NCI-H128 (cell line): ENCODE measurements around the gene RNF150.

Experiments used
- DNase-seq: peaks from one replicate; lab custom pipeline; 2025; ENCODE audit not compliant: unreplicated experiment; lab: John Stamatoyannopoulos, UW

The RNF150 gene

GRCh38 chr4:140930011-140930410, 203.3 kb downstream of the RNF150 start:
- DNase-seq: no peak

- no peak for DNase-seq
Observed at GRCh38 chr4:140928880-140929279, 204.4 kb downstream of the RNF150 start.

- DNase-seq: no peak
Observed at GRCh38 chr4:140926672-140927071, 206.6 kb downstream of the RNF150 start.

- no peak for DNase-seq
Observed at GRCh38 chr4:140925417-140925816, 207.9 kb downstream of the RNF150 start.

GRCh38 chr4:140924761-140925392, 208.4 kb downstream of the RNF150 start:
- DNase-seq: no peak

- no peak for DNase-seq
Observed at GRCh38 chr4:140906993-140907962, 226.0 kb downstream of the RNF150 start.

- DNase-seq: no peak
Observed at GRCh38 chr4:140904904-140905303, 228.4 kb downstream of the RNF150 start.

GRCh38 chr4:140903522-140904475, 229.5 kb downstream of the RNF150 start:
- no peak for DNase-seq

GRCh38 chr4:140901736-140902336, 231.4 kb downstream of the RNF150 start:
- no peak for DNase-seq

- no peak for DNase-seq
Observed at GRCh38 chr4:140893939-140894338, 239.3 kb downstream of the RNF150 start.

GRCh38 chr4:140888054-140888453, 245.2 kb downstream of the RNF150 start:
- DNase-seq: no peak

- DNase-seq: no peak
Observed at GRCh38 chr4:140887467-140887866, 245.8 kb downstream of the RNF150 start.

GRCh38 chr4:140884431-140885058, 248.7 kb downstream of the RNF150 start:
- no peak for DNase-seq

GRCh38 chr4:140877781-140878180, 255.5 kb downstream of the RNF150 start:
- no peak for DNase-seq

GRCh38 chr4:140876615-140877364, 256.5 kb downstream of the RNF150 start:
- no peak for DNase-seq

- DNase-seq: no peak
Observed at GRCh38 chr4:140875746-140876452, 257.4 kb downstream of the RNF150 start.

- no peak for DNase-seq
Observed at GRCh38 chr4:140874056-140874455, 259.2 kb downstream of the RNF150 start.

- no peak for DNase-seq
Observed at GRCh38 chr4:140871368-140871767, 261.9 kb downstream of the RNF150 start.

GRCh38 chr4:140870427-140870826, 262.8 kb downstream of the RNF150 start:
- no peak for DNase-seq
